Pancreas (tissue), 10 donors: ENCODE measurements around the gene GADL1. TPM values are rescaled to one million over a fixed set of nuclear protein-coding genes. Genes with fewer than 3 reads are reported as not detected.
A peak's percentile ranks its signal among the peaks of the same experiment; 100 is the strongest.

Experiments used
- ATAC-seq, 4 donors: fragments of 200-7000 bp; cut with Tn5 transposase; one replicate each; pipeline versions ENCODE4 v1.8.0 to v1.9.1; 2020; ENCODE audit warnings: mild to moderate bottlenecking in 4 of 4, moderate library complexity in 4 of 4
- DNase-seq, 6 donors: peaks; one replicate each; pipeline ENCODE4 v3.0.0-alpha.2; 2020
- FAIRE-seq: peaks from 2 replicates; lab custom pipeline; 2012; peaks lifted over from hg19 to GRCh38; lab: Jason Lieb, UNC
- H3K27ac ChIP-seq, 4 donors: fragments of 200-600 bp; sonication (generic); 1 replicate in 3 of 4; 2 replicates in 1 of 4; pipeline versions ENCODE4 v1.5.0 to v1.8.0; 2020
- H3K27me3 ChIP-seq, 4 donors: fragments of 200-600 bp; one replicate each; pipeline ENCODE4 v1.8.0; 2021
- H3K36me3 ChIP-seq, 3 donors: fragments of 200-600 bp; sonication (generic) in 1 of 3; one replicate each; pipeline versions ENCODE4 v1.5.0 to v1.8.0; 2020 to 2021
- H3K4me1 ChIP-seq, 3 donors: fragments of 200-600 bp; one replicate each; pipeline ENCODE4 v1.8.0; 2021
- H3K4me3 ChIP-seq, 4 donors: fragments of 200-600 bp; sonication (generic) in 2 of 4; one replicate each; pipeline versions ENCODE4 v1.5.0 to v1.8.0; 2020 to 2021
- H3K9me3 ChIP-seq, 4 donors: fragments of 200-600 bp; one replicate each; pipeline ENCODE4 v1.8.0; 2021
- CTCF ChIP-seq, 4 donors: fragments of 200-600 bp; sonication (generic) in 3 of 4; IDR thresholded peaks; one replicate each; pipeline versions ENCODE4 v1.5.0 to v1.8.0; 2021; ENCODE audit warnings: antibody characterized with exemption in 4 of 4
- WGBS, 2 donors: extraction: QIAGEN DNeasy Blood & Tissue Kit; methylation state at CpG; one replicate each; pipeline ENCODE4 v1.1.7; 2013; 5-methylcytosine and 5-hydroxymethylcytosine counted together
- intact Hi-C, 3 donors: fragments of 100-400 bp; cut with DNase I; formaldehyde crosslinking; loops; one replicate each; pipeline versions ENCODE4 v1.11.1 to v1.14.2; 2022
- polyA plus RNA-seq, 2 donors: library from polyadenylated mRNA; stranded (reverse); fragments of 200-250 nt; gene quantifications; one replicate each; pipeline ENCODE4 v1.2.3, GENCODE V29; 2013
- total RNA-seq, 6 donors: library from RNA; stranded (reverse); fragmentation: NEBNext Ultra II Directional in 4 of 6; extraction: Animal tissue kit (Norgen Biotek cat#: 25700) in 4 of 6; gene quantifications; one replicate each; pipeline versions ENCODE4 v1.2.1 to v1.2.4, GENCODE V29; 2021 to 2023
- donor health status: healthy with polysubstance abuse.
- donor health status: DM: no; HTN: no; CAD: no; lungs with moderate emphysema.
- donor health status: DM: no; HTN: no; CAD: no.
- donor health status: control.
- donor health status: control.
- donor health status: Bipolar disorder and iron deficiency.
- donor health status: DM: yes; HTN: yes; CAD: no.
- donor health status: DM: no; HTN: no; CAD: no.
- donor health status: DM: no; HTN: no; CAD: no.
- donor health status: DM: yes; HTN: yes; CAD: no.

Gene GADL1
- total and polyA plus RNA-seq, 8 donors: 0.07 TPM; not detected in 7

DNA sequence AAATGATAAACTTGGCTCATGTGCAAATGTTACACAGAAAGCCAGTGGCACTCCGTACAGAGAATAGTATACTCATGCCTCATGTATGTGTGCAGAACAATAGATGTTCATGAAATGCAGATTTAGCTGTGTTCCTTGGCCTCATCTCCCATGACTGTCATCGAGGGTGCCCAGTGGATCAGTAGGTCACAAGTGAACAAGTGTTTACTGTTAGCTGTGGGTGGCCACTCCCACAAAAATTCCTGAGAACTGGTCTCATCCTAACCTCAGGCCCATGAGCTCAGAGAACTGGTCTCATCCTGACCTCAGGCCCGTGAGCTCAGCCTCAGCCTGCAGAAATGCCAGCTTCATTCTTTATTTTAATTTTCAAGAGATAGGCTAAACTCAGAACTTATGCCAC lies 124.1 kb downstream of the GADL1 start:
- H3K27ac ChIP-seq: no peak overlapping the region
- intact Hi-C loops: loop anchor here in 1 of 3 donors (10.0 kb wide), 1 partner anchor 364 kb away; no protein-coding TSS in a partner anchor
- DNase-seq (peak in 3 of 6 donors; percentile 11 to 24 (median 20)), FAIRE-seq (no peak), ATAC-seq (peak; percentile 40 to 86 (median 78))
- no peaks in the 10 kb centered on the region for H3K9me3 ChIP-seq
- no peaks in the 10 kb centered on the region for H3K4me1 ChIP-seq
- no peaks in the 10 kb centered on the region for H3K36me3 ChIP-seq
- TF ChIP-seq CTCF (IDR thresholded peaks at IDR 0.05): no peak
- WGBS, 2 donors: 51% methylated on average over 3 of the region's 3 CpGs
- no peak overlapping the region for H3K4me3 ChIP-seq
- no peaks in the 10 kb centered on the region for H3K27me3 ChIP-seq

DNA sequence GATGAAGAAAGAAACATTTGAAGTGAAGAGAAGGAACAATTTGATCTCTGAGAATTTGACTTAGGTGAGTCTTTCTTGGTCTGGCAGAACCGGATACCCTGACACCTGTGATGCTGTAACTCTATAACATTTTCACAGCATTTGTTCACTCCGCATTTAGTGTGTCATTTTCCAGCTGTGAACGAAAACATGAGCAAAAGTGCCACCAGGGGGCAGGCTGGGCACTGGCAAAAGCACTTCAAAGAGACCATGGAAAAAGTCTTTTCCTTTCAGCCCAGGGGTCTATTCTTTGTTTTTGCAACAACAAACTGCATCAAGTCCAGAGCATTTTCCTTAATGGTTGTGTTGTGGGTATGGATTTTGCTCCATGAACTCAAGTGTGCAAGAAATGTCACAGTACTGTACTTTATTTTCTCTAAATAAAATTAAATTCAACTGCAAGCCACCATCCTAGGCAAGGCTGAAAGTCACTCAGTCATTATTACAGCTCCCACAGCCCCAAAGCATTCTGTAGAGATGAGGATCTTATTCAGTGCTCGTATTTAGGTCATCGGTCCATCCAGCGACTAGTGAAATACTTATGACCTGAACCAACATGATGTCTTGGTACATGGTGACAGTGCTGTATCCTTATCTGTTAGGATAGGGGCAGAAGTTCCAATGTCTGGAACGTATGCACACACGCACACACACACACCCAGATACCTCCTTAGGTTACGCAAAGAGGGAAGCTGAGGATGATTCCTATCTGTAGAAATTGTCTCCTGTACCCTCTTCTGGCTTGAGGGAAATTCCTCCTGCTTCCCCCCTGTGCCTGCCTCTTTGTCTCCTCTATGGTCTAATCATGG lies 125.5 kb downstream of the GADL1 start:
- intact Hi-C loops: no loop called here
- peak; percentile 59 to 74 (median 66) for TF ChIP-seq CTCF (IDR thresholded peaks at IDR 0.05)
- no peaks in the 10 kb centered on the region for H3K4me1 ChIP-seq
- FAIRE-seq: peak; percentile 13
- DNase-seq: peak; percentile 37 to 82 (median 62)
- H3K27ac ChIP-seq: no peak overlapping the region
- H3K9me3 ChIP-seq: no peaks in the 10 kb centered on the region
- H3K27me3 ChIP-seq: no peaks in the 10 kb centered on the region
- peak in 3 of 4 donors; percentile 70 to 74 (median 71) for ATAC-seq
- WGBS, 2 donors: 44 to 51% methylated on average over 9 of the region's 9 CpGs
- no peaks in the 10 kb centered on the region for H3K36me3 ChIP-seq
- H3K4me3 ChIP-seq: no peak overlapping the region

DNA sequence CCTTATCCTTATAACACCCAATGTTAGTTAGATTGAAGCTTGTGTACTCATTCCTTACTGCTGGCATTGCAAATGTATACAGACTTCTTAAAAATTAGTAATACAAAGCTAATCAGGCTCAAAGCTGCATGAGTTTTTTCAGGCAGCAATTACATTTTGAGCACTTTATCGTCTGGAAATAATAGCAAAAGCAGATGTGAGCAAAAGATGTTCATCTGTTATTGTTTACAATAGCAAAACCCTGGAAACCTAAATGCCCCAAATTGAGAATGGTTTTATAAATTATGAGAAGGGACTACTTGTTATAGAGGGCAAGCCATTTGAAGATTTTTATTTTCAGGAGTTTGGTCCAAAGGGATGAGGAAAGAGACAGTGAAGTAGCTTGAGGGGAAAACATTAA lies 126.4 kb downstream of the GADL1 start:
- H3K9me3 ChIP-seq: no peaks in the 10 kb centered on the region
- no peak for ATAC-seq
- no peak for DNase-seq
- no peaks in the 10 kb centered on the region for H3K4me1 ChIP-seq
- no peak for FAIRE-seq
- H3K36me3 ChIP-seq: no peaks in the 10 kb centered on the region
- no peaks in the 10 kb centered on the region for H3K27me3 ChIP-seq
- H3K4me3 ChIP-seq: no peak overlapping the region
- intact Hi-C loops: no loop called here
- no peak for TF ChIP-seq CTCF (IDR thresholded peaks at IDR 0.05)
- WGBS, 2 donors: 26 to 41% methylated on average over 1 of the region's 1 CpG
- H3K27ac ChIP-seq: no peak overlapping the region

DNA sequence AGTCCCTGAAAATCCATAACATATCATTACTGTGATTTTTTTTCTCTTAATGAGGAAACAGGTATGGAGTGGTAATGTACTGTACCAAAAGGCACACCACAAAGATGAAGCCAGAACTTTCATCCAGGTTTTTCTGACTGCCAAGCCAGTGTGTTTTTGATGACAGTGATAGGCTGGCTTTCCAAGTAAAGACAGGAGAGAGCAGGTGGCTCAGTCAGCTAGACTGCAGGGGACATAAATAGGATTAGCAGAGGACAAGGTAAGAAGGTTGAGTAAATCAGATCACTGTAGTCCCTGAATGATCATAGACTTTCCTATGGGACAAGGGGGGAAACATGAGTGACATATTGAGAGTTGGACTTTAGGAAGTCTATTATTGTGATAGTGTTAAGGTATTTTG lies 127.9 kb downstream of the GADL1 start:
- FAIRE-seq (no peak), DNase-seq (no peak), ATAC-seq (no peak)
- no peaks in the 10 kb centered on the region for H3K4me1 ChIP-seq
- no peak overlapping the region for H3K4me3 ChIP-seq
- no peaks in the 10 kb centered on the region for H3K36me3 ChIP-seq
- H3K27ac ChIP-seq: no peak overlapping the region
- TF ChIP-seq CTCF (IDR thresholded peaks at IDR 0.05): no peak
- H3K27me3 ChIP-seq: no peaks in the 10 kb centered on the region
- H3K9me3 ChIP-seq: no peaks in the 10 kb centered on the region
- intact Hi-C loops: no loop called here

DNA sequence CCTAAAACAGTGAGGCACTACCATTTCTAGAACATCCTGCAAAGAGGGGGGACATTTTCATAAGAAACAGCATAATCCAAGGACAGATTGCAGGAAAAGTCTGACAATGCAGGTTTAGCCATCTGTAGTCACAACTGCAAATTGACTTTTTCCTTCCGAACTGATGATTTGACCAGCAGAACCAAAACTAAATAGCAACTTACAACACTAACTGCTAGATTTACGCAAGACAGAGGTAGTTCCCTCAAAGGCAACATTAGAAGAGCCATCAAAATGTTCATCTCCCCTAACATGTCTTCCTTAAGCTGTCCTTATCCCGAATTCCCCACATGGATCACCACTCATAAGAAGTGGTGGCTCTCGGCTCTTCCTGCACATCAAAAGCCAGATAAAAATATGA lies 129.6 kb downstream of the GADL1 start:
- Histone ChIP-seq H3K27me3 (no peaks in the 10 kb centered on the region), H3K4me3 (no peak overlapping the region), H3K9me3 (no peaks in the 10 kb centered on the region), H3K27ac (no peak overlapping the region), H3K4me1 (no peaks in the 10 kb centered on the region), H3K36me3 (no peaks in the 10 kb centered on the region)
- 62 to 86% methylated on average over 4 of the region's 4 CpGs for WGBS, 2 donors
- ATAC-seq (no peak), FAIRE-seq (no peak), DNase-seq (no peak)
- intact Hi-C loops: no loop called here
- TF ChIP-seq CTCF (IDR thresholded peaks at IDR 0.05): no peak
